NB4 (cell line): Measurements from ENCODE around the gene CPSF7.

Experiments
- CTCF ChIP-seq: IDR thresholded peaks from one replicate; pipeline ENCODE4 v1.5.1; 2012; ENCODE audit warnings: low read depth, low read length
- POLR2A ChIP-seq: IDR thresholded peaks from 2 replicates; pipeline ENCODE4 v1.6.1; 2011; ENCODE audit warnings: mild to moderate bottlenecking; ENCODE audit not compliant: insufficient read length; ENCODE audit errors: extremely low read depth
- TF ChIP-seq, protein P1 (sequence below): IDR thresholded peaks from 2 replicates; pipeline ENCODE4 v1.6.1; 2011; ENCODE audit warnings: low read depth, low read length

GRCh38 chr11:61361741-61362541 is 67.8 kb downstream of the CPSF7 start, which contains the start of the genes CYB561A3 and TMEM138:
- TF ChIP-seq CTCF, result no peak
- peak; percentile 93 for TF ChIP-seq POLR2A
- TF ChIP-seq, protein P1, sequence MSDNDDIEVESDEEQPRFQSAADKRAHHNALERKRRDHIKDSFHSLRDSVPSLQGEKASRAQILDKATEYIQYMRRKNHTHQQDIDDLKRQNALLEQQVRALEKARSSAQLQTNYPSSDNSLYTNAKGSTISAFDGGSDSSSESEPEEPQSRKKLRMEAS, result peak; percentile 77
